Left ventricle myocardium inferior (tissue), 1 donor: ENCODE measurements around the gene RABGGTA. TPM values are rescaled to one million over a fixed set of nuclear protein-coding genes. Genes with fewer than 3 reads are reported as not detected.

Source experiments
- DNase-seq: peaks from one replicate; pipeline ENCODE4 v3.0.0-alpha.2; 2020
- H3K27ac ChIP-seq: fragments of 200-600 bp; replicated peaks from 2 replicates; pipeline ENCODE4 v1.8.0; 2021
- H3K27me3 ChIP-seq: fragments of 200-600 bp; 2 replicates; pipeline ENCODE4 v1.8.0; 2021; ENCODE audit warnings: low read depth
- H3K36me3 ChIP-seq: fragments of 200-600 bp; 2 replicates; pipeline ENCODE4 v1.8.0; 2021
- H3K4me1 ChIP-seq: fragments of 200-600 bp; 2 replicates; pipeline ENCODE4 v1.8.0; 2021
- H3K4me3 ChIP-seq: fragments of 200-600 bp; 2 replicates; pipeline ENCODE4 v1.8.0; 2021; ENCODE audit warnings: mild to moderate bottlenecking, moderate library complexity
- H3K9me3 ChIP-seq: fragments of 200-600 bp; replicated peaks from 2 replicates; pipeline ENCODE4 v1.8.0; 2021
- CTCF ChIP-seq: fragments of 200-600 bp; IDR thresholded peaks from 2 replicates; pipeline ENCODE4 v1.8.0; 2021; ENCODE audit warnings: antibody characterized with exemption, mild to moderate bottlenecking, borderline replicate concordance
- intact Hi-C: fragments of 100-400 bp; cut with micrococcal nuclease; formaldehyde crosslinking; loops from one replicate; pipeline ENCODE4 v1.11.0; 2022
- total RNA-seq: library from RNA; stranded (reverse); fragmentation: NEBNext Ultra II Directional; extraction: Animal tissue kit (Norgen Biotek cat#: 25700); gene quantifications from one replicate; pipeline ENCODE4 v1.2.1, GENCODE V29; 2021
- donor health status: DM: no; HTN: yes; CAD: no; lungs with severe emphysema.

The RABGGTA gene
- total RNA-seq, 1 donor from 2014 or later, result 22.3 TPM

- intact Hi-C loops, result no loop called here
- H3K36me3 ChIP-seq, result peaks cover 49% of the 10 kb centered on the region
- peaks cover 46% of the 10 kb centered on the region for H3K4me1 ChIP-seq
- H3K27ac ChIP-seq, result peak overlapping the region; percentile 85
- DNase-seq, result no peak
- TF ChIP-seq CTCF, result no peak
- peak overlapping the region; percentile 98 for H3K4me3 ChIP-seq
- H3K9me3 ChIP-seq, result no peaks in the 10 kb centered on the region
- H3K27me3 ChIP-seq, result no peaks in the 10 kb centered on the region
These were observed 27.5 kb upstream of the RABGGTA start for GRCh38 chr14:24298892-24299254.

GRCh38 chr14:24297190-24297964, 26.0 kb upstream of the RABGGTA start:
- no peaks in the 10 kb centered on the region for H3K27me3 ChIP-seq
- peak; percentile 39 for TF ChIP-seq CTCF
- peaks cover 46% of the 10 kb centered on the region for H3K4me1 ChIP-seq
- no peak for DNase-seq
- no peak overlapping the region for H3K27ac ChIP-seq
- H3K9me3 ChIP-seq, result no peaks in the 10 kb centered on the region
- intact Hi-C loops, result no loop called here
- H3K36me3 ChIP-seq, result peaks cover 38% of the 10 kb centered on the region
- H3K4me3 ChIP-seq, result no peak overlapping the region

- TF ChIP-seq CTCF, result peak; percentile 82
- H3K27ac ChIP-seq, result no peak overlapping the region
These were observed 25.2 kb upstream of the RABGGTA start for GRCh38 chr14:24296341-24297157.

GRCh38 chr14:24293525-24293924, 22.1 kb upstream of the RABGGTA start:
- TF ChIP-seq CTCF, result no peak
- Histone ChIP-seq H3K27ac (no peak overlapping the region), H3K4me1 (peaks cover 18% of the 10 kb centered on the region), H3K36me3 (peaks cover 56% of the 10 kb centered on the region), H3K9me3 (no peaks in the 10 kb centered on the region), H3K27me3 (no peaks in the 10 kb centered on the region), H3K4me3 (no peak overlapping the region)
- intact Hi-C loops, result no loop called here
- DNase-seq, result no peak

More at GRCh38 chr14:24296341-24297157, 25.2 kb upstream of the RABGGTA start:
- Histone ChIP-seq H3K4me3 (no peak overlapping the region), H3K27me3 (no peaks in the 10 kb centered on the region), H3K36me3 (peaks cover 37% of the 10 kb centered on the region), H3K9me3 (no peaks in the 10 kb centered on the region), H3K4me1 (peaks cover 46% of the 10 kb centered on the region)
- peak; percentile 43 for DNase-seq
- intact Hi-C loops, result no loop called here

GRCh38 chr14:24292118-24292807, 20.9 kb upstream of the RABGGTA start:
- H3K4me1 ChIP-seq, result peaks cover 9% of the 10 kb centered on the region
- no peak for DNase-seq
- intact Hi-C loops, result no loop called here
- no peak overlapping the region for H3K4me3 ChIP-seq
- H3K27me3 ChIP-seq, result no peaks in the 10 kb centered on the region
- TF ChIP-seq CTCF, result no peak
- peaks cover 56% of the 10 kb centered on the region for H3K36me3 ChIP-seq
- H3K9me3 ChIP-seq, result no peaks in the 10 kb centered on the region
- H3K27ac ChIP-seq, result no peak overlapping the region
